GM23248 (cell line): ENCODE results near the gene FHOD3. TPM values are rescaled to one million over a fixed set of nuclear protein-coding genes. Genes with fewer than 3 reads are reported as not detected.

Experiments
- DNase-seq: peaks from one replicate; pipeline ENCODE4 v3.0.0-alpha.2; 2015
- H2AFZ ChIP-seq: fragments of 200-600 bp; sonication (generic); 2 replicates; pipeline ENCODE4 v1.6.1; 2016; ENCODE audit warnings: antibody characterized with exemption
- H3F3A ChIP-seq: fragments of 200-600 bp; sonication (generic); 2 replicates; pipeline ENCODE4 v1.6.1; 2016; ENCODE audit warnings: mild to moderate bottlenecking, antibody characterized with exemption, mixed run types; ENCODE audit not compliant: insufficient read depth
- H3K27ac ChIP-seq: fragments of 200-600 bp; sonication (generic); 2 replicates; pipeline ENCODE4 v1.5.1; 2016; ENCODE audit warnings: mild to moderate bottlenecking
- H3K27me3 ChIP-seq: fragments of 200-600 bp; sonication (generic); replicated peaks from 2 replicates; pipeline ENCODE4 v1.6.1; 2016; ENCODE audit warnings: mild to moderate bottlenecking; ENCODE audit not compliant: insufficient read depth
- H3K36me3 ChIP-seq: fragments of 200-600 bp; sonication (generic); 2 replicates; pipeline ENCODE4 v1.6.1; 2016; ENCODE audit warnings: low read depth, mild to moderate bottlenecking
- H3K4me1 ChIP-seq: fragments of 200-600 bp; sonication (generic); 2 replicates; pipeline ENCODE4 v1.6.1; 2016; ENCODE audit warnings: mild to moderate bottlenecking; ENCODE audit not compliant: insufficient read depth
- H3K4me2 ChIP-seq: fragments of 200-600 bp; sonication (generic); one replicate; pipeline ENCODE4 v1.6.1; 2016; ENCODE audit warnings: mild to moderate bottlenecking; ENCODE audit not compliant: unreplicated experiment
- H3K4me3 ChIP-seq: fragments of 200-600 bp; sonication (generic); 2 replicates; pipeline ENCODE4 v1.5.1; 2016; ENCODE audit warnings: mild to moderate bottlenecking
- H3K79me2 ChIP-seq: fragments of 200-600 bp; sonication (generic); 2 replicates; pipeline ENCODE4 v1.6.1; 2016; ENCODE audit warnings: mild to moderate bottlenecking; ENCODE audit not compliant: insufficient read depth
- H3K9ac ChIP-seq: fragments of 200-600 bp; sonication (generic); 2 replicates; pipeline ENCODE4 v1.6.1; 2016; ENCODE audit warnings: mild to moderate bottlenecking
- H3K9me2 ChIP-seq: fragments of 200-600 bp; sonication (generic); 2 replicates; pipeline ENCODE4 v1.6.1; 2016; ENCODE audit warnings: mixed run types, mild to moderate bottlenecking, moderate library complexity; ENCODE audit not compliant: insufficient read depth
- H3K9me3 ChIP-seq: fragments of 200-600 bp; sonication (generic); one replicate; pipeline ENCODE4 v1.6.1; 2017; ENCODE audit warnings: low read depth
- H4K20me1 ChIP-seq: fragments of 200-600 bp; sonication (generic); 2 replicates; pipeline ENCODE4 v1.6.0; 2016; ENCODE audit not compliant: insufficient read depth
- EZH2 ChIP-seq: fragments of 200-600 bp; sonication (generic); IDR thresholded peaks from 2 replicates; pipeline ENCODE4 v1.6.1; 2018; ENCODE audit warnings: antibody characterized with exemption, mild to moderate bottlenecking; ENCODE audit not compliant: insufficient read depth, poor library complexity, severe bottlenecking
- EZH2phosphoT487 ChIP-seq: fragments of 200-600 bp; sonication (generic); IDR thresholded peaks from 2 replicates; pipeline ENCODE4 v1.6.1; 2018; ENCODE audit warnings: antibody characterized with exemption, moderate library complexity, mild to moderate bottlenecking, low read depth; ENCODE audit not compliant: insufficient read depth
- WGBS, 2 experiments: methylation state at CpG; one replicate each; pipeline ENCODE4 v1.1.6; 2015 to 2017; ENCODE audit warnings: low lambda C conversion rate in 2 of 2, low coverage in 1 of 2; ENCODE audit errors: missing lambda C conversion rate in 2 of 2; 5-methylcytosine and 5-hydroxymethylcytosine counted together
- in situ Hi-C: fragments of 300-500 bp; cut with MboI; formaldehyde crosslinking; loops from 2 replicates; pipeline ENCODE4 v1.15.0; 2020
- polyA plus RNA-seq: library from polyadenylated mRNA; unstranded; fragments of >200 nt; fragmentation: Nextera tagmentation; extraction: Ambion mirVana; gene quantifications from 2 replicates; pipeline ENCODE4 v1.2.1, GENCODE V29; 2016
- total RNA-seq: library from RNA; depleted of rRNA; stranded (reverse); fragments of >200 nt; shearing (Covaris generic); gene quantifications from 2 replicates; pipeline ENCODE4 v1.2.3, GENCODE V29; 2014

Gene FHOD3
- total and polyA plus RNA-seq, 2 experiments from 2014 or later = 1.6 to 10.1 TPM

DNA sequence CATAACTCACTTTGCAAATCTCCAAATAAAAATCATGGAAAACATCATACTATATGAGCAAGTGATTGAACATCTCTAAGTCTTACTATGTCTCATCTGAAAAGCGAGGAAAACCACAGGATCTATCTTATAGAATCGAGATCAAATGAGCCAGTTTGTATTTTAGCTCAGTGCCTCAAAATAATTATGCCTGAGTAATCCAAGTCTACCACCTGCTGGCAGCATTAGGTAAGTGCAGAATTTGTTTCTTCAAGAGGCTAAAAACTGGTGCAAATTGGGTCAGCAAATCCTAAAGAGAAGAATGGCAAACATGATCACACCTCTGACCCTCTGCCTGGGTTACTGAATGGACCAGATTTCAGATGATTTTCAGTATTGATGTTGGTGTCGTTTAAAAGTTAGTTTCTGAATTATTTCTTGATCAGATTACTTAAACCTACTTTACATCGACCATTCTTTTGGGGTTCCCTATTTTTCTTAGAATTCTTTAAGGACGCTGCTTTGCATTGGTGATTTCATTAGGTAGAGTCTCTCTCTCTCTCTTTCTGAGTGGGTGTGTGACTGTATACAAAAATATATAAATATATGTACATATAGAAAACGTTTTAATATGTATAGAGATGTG is 12.7 kb upstream of the FHOD3 start:
- H2AFZ ChIP-seq = peak overlapping the region; percentile 40; the same call in 1 of the 2 replicates
- H4K20me1 ChIP-seq = no peaks in the 10 kb centered on the region
- H3K9ac ChIP-seq = no peak overlapping the region
- no peaks in the 10 kb centered on the region for H3K4me1 ChIP-seq
- no peaks in the 10 kb centered on the region for H3K79me2 ChIP-seq
- H3K9me2 ChIP-seq = no peaks in the 10 kb centered on the region
- peaks cover 3% of the 10 kb centered on the region for H3K9me3 ChIP-seq
- no peak overlapping the region for H3K4me3 ChIP-seq
- peak overlapping the region; percentile 19 for H3K4me2 ChIP-seq
- TF ChIP-seq EZH2phosphoT487 (no peak), EZH2 (no peak)
- no peak overlapping the region for H3K27ac ChIP-seq
- peak; percentile 77 for DNase-seq
- WGBS, 2 experiments = 27 to 29% methylated on average over 6 of the region's 6 CpGs
- in situ Hi-C loops = loop anchor here (5.0 to 10.0 kb wide), 2 partner anchors 192 to 270 kb away; no protein-coding TSS in a partner anchor
- no peaks in the 10 kb centered on the region for H3F3A ChIP-seq
- no peaks in the 10 kb centered on the region for H3K27me3 ChIP-seq
- H3K36me3 ChIP-seq = no peaks in the 10 kb centered on the region

DNA sequence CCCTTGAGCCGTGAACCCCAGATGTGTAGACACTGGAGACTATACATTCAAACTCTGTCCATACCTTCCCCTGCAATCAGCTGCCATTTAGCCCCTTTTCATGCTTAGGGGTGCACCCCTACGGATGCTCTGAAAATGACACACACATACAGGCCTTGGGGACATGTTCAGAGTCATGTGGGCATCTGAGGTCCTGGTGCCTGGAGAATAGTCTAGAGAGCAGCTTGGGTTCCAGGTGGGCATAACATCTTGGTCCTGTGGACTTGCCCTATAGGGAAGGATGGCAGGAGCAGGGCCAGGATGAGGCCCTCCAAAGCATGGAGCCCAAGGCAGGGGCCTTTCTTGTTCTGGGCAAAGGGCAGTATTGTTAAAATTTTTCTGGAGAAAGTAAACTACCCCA is 9.9 kb upstream of the FHOD3 start:
- no peaks in the 10 kb centered on the region for H3K36me3 ChIP-seq
- no peak overlapping the region for H3K27ac ChIP-seq
- DNase-seq = no peak
- no peaks in the 10 kb centered on the region for H3K9me2 ChIP-seq
- no peak overlapping the region for H2AFZ ChIP-seq
- no peaks in the 10 kb centered on the region for H4K20me1 ChIP-seq
- H3K4me2 ChIP-seq = no peak overlapping the region
- H3K4me1 ChIP-seq = no peaks in the 10 kb centered on the region
- peaks cover 3% of the 10 kb centered on the region for H3K9me3 ChIP-seq
- no peaks in the 10 kb centered on the region for H3K27me3 ChIP-seq
- H3F3A ChIP-seq = 0 out of 2 replicates have a peak, but pooled peaks cover 1% of the 10 kb centered on the region
- no peak overlapping the region for H3K4me3 ChIP-seq
- in situ Hi-C loops = loop anchor here (10.0 kb wide), 1 partner anchor 273 kb away; no protein-coding TSS in a partner anchor
- TF ChIP-seq EZH2 (no peak), EZH2phosphoT487 (no peak)
- H3K9ac ChIP-seq = no peak overlapping the region
- 90 to 92% methylated on average over 2 of the region's 2 CpGs for WGBS, 2 experiments
- no peaks in the 10 kb centered on the region for H3K79me2 ChIP-seq

DNA sequence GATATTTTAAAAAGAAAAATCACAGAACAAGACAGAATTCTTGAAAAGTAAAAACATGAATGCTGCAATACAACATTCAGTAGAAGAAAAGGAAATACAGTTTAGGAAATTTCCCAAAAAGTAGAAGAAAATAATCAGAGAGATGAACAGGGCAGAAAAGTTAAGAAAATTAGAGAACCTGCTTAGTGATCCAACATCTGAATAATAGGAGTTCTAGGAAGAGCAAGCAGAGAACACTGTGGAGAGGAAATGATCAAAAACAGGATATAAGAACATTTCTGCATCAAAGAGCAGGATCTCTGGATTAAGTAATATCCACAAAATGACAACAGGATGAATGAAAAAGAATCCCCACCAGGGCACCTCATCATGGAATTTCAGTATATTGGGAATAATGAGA is 8.8 kb upstream of the FHOD3 start:
- H2AFZ ChIP-seq = no peak overlapping the region
- in situ Hi-C loops = loop anchor here (10.0 kb wide), 1 partner anchor 274 kb away; no protein-coding TSS in a partner anchor
- H3K4me3 ChIP-seq = no peak overlapping the region
- H3K36me3 ChIP-seq = no peaks in the 10 kb centered on the region
- H3K4me1 ChIP-seq = peaks cover 6% of the 10 kb centered on the region
- H3K27me3 ChIP-seq = no peaks in the 10 kb centered on the region
- no peaks in the 10 kb centered on the region for H4K20me1 ChIP-seq
- TF ChIP-seq EZH2 = no peak
- TF ChIP-seq EZH2phosphoT487 = no peak
- no peaks in the 10 kb centered on the region for H3K9me2 ChIP-seq
- H3K9ac ChIP-seq = no peak overlapping the region
- no peak overlapping the region for H3K4me2 ChIP-seq
- H3F3A ChIP-seq = peaks cover 12% of the 10 kb centered on the region
- H3K79me2 ChIP-seq = no peaks in the 10 kb centered on the region
- no peak overlapping the region for H3K27ac ChIP-seq
- DNase-seq = peak; percentile 24
- peaks cover 3% of the 10 kb centered on the region for H3K9me3 ChIP-seq

DNA sequence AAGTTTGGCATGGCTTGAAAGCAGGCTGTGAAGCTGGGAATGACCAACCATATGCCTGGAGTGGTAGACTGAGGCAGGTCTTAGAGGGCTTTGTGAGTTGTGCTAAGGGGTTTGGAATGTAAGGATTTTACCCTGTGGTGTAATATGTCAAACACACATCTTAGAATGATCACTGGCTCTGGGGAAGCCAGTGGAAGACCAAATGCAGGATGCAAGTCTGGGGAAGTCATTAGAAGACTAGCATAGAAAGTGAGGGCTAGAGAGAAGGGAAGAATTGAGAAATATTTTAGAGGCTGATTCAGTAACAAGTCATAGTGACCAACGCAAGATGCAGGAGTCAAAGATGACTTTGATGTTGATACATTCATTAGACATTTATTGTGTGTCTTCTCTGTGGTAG is 3.5 kb upstream of the FHOD3 start:
- H3K9ac ChIP-seq = no peak overlapping the region
- peak; percentile 87 for DNase-seq
- H3K27me3 ChIP-seq = no peaks in the 10 kb centered on the region
- no peaks in the 10 kb centered on the region for H3K36me3 ChIP-seq
- H3K4me1 ChIP-seq = peaks cover 16% of the 10 kb centered on the region
- WGBS, 2 experiments = 0 to 5% methylated on average over 1 of the region's 1 CpG
- no peaks in the 10 kb centered on the region for H4K20me1 ChIP-seq
- peak overlapping the region; percentile 44 for H3K4me2 ChIP-seq
- H3K27ac ChIP-seq = peak overlapping the region; percentile 77
- in situ Hi-C loops = no loop called here
- H3F3A ChIP-seq = peaks cover 29% of the 10 kb centered on the region
- no peaks in the 10 kb centered on the region for H3K9me3 ChIP-seq
- H3K79me2 ChIP-seq = peaks cover 5% of the 10 kb centered on the region
- H3K9me2 ChIP-seq = no peaks in the 10 kb centered on the region
- H3K4me3 ChIP-seq = no peak overlapping the region
- no peak overlapping the region for H2AFZ ChIP-seq
- TF ChIP-seq EZH2 = no peak
- TF ChIP-seq EZH2phosphoT487 = no peak
